Progenitor cell of endocrine pancreas (in vitro differentiated cells): ENCODE measurements around the gene MKNK2. TPM values are rescaled to one million over a fixed set of nuclear protein-coding genes. Genes with fewer than 3 reads are reported as not detected.
"Not testable (repeated sequence)": the region's sequence is repeated elsewhere in the genome, so short reads cannot be mapped to it uniquely, and the experiment has no call there.

ENCODE experiments used
- DNase-seq: peaks from one replicate; pipeline ENCODE4 v3.0.0; 2021; ENCODE audit warnings: low spot score; ENCODE audit not compliant: unreplicated experiment
- H3K27ac Mint-ChIP-seq: 2 replicates; pipeline ENCODE4 v1.8.0; 2021; ENCODE audit warnings: mild to moderate bottlenecking, moderate library complexity, mixed read lengths
- H3K27me3 Mint-ChIP-seq: 2 replicates; pipeline ENCODE4 v1.8.0; 2021; ENCODE audit warnings: mixed read lengths
- H3K36me3 Mint-ChIP-seq: 2 replicates; pipeline ENCODE4 v1.8.0; 2022; ENCODE audit warnings: mixed read lengths; ENCODE audit not compliant: insufficient read depth
- H3K4me1 Mint-ChIP-seq: 2 replicates; pipeline ENCODE4 v1.8.0; 2021; ENCODE audit warnings: low read depth, mixed read lengths
- H3K4me3 Mint-ChIP-seq: 2 replicates; pipeline ENCODE4 v1.8.0; 2021; ENCODE audit warnings: low read depth, mild to moderate bottlenecking, moderate library complexity, mixed read lengths
- H3K9me3 Mint-ChIP-seq: 2 replicates; pipeline ENCODE4 v1.8.0; 2021; ENCODE audit warnings: low read depth, mixed read lengths
- total RNA-seq: library from RNA; stranded (reverse); gene quantifications from 2 replicates; pipeline ENCODE4 v1.2.1, GENCODE V29; 2021
- TF ChIP-seq, protein P1 (sequence below): fragments of 200-600 bp; sonication (generic); IDR thresholded peaks from one replicate; pipeline ENCODE4 v1.5.0; 2021; ENCODE audit warnings: antibody characterized with exemption, mild to moderate bottlenecking; ENCODE audit not compliant: unreplicated experiment

The MKNK2 gene
- total RNA-seq, 1 donor from 2014 or later, result 163 TPM

DNA sequence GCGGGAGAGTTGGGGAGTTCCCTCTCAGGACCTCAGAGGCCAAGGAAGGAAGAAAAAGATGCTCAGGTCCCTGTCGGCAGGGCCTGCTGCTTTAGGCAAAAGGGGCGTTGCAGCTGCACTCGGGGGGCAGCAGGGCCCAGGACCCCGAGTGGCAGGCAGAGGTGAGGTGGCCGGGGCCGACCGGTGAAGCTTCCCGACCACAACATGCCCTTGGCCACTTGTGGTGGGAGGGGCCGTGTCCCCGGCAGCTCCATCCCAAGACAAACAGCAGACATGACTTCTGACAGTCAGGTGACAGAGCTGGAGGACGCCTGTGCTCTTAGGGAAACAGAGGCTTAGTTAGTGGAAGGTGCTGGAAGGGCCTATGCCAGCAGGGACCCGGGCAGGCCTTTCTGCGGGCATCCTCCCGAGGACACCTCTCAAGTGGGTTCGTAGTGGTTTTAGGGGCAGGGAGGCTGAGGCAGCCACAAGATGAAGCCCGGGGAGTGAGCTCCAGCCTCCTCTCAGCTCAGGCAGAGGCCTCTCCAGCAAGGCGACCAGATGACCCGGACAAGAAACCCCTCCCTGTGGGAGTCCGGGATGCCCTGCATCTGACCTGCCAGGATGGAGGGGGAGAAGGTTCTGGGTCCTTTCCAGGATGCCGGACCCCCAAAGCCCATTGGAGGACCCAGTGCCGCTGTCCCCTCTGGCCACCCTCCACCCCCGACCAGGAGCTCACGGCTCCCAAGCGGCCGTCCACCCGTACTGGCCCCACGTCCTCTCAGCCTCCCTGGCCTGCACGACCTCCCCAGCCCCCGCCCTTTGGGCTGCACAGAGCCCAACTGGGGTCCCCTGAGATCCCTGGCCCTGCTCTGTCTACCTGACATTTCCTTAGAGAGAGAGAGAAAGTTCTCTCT, 59.8 kb downstream of the MKNK2 start:
- peaks cover 19% of the 10 kb centered on the region for H3K36me3 Mint-ChIP-seq
- TF ChIP-seq, protein P1, sequence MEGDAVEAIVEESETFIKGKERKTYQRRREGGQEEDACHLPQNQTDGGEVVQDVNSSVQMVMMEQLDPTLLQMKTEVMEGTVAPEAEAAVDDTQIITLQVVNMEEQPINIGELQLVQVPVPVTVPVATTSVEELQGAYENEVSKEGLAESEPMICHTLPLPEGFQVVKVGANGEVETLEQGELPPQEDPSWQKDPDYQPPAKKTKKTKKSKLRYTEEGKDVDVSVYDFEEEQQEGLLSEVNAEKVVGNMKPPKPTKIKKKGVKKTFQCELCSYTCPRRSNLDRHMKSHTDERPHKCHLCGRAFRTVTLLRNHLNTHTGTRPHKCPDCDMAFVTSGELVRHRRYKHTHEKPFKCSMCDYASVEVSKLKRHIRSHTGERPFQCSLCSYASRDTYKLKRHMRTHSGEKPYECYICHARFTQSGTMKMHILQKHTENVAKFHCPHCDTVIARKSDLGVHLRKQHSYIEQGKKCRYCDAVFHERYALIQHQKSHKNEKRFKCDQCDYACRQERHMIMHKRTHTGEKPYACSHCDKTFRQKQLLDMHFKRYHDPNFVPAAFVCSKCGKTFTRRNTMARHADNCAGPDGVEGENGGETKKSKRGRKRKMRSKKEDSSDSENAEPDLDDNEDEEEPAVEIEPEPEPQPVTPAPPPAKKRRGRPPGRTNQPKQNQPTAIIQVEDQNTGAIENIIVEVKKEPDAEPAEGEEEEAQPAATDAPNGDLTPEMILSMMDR, result no peak
- DNase-seq, result no peak
- H3K4me1 Mint-ChIP-seq, result no peaks in the 10 kb centered on the region
- H3K9me3 Mint-ChIP-seq, result no peaks in the 10 kb centered on the region
- H3K27ac Mint-ChIP-seq, result no peak overlapping the region
- H3K27me3 Mint-ChIP-seq, result no peaks in the 10 kb centered on the region
- no peak overlapping the region for H3K4me3 Mint-ChIP-seq

GRCh38 chr19:1990230-1991017, 60.6 kb downstream of the MKNK2 start:
- Mint-ChIP-seq H3K27me3 (no peaks in the 10 kb centered on the region), H3K9me3 (no peaks in the 10 kb centered on the region), H3K4me3 (no peak overlapping the region), H3K27ac (no peak overlapping the region), H3K4me1 (no peaks in the 10 kb centered on the region), H3K36me3 (peaks cover 15% of the 10 kb centered on the region)
- TF ChIP-seq, protein P1, result no peak
- DNase-seq, result no peak

DNA sequence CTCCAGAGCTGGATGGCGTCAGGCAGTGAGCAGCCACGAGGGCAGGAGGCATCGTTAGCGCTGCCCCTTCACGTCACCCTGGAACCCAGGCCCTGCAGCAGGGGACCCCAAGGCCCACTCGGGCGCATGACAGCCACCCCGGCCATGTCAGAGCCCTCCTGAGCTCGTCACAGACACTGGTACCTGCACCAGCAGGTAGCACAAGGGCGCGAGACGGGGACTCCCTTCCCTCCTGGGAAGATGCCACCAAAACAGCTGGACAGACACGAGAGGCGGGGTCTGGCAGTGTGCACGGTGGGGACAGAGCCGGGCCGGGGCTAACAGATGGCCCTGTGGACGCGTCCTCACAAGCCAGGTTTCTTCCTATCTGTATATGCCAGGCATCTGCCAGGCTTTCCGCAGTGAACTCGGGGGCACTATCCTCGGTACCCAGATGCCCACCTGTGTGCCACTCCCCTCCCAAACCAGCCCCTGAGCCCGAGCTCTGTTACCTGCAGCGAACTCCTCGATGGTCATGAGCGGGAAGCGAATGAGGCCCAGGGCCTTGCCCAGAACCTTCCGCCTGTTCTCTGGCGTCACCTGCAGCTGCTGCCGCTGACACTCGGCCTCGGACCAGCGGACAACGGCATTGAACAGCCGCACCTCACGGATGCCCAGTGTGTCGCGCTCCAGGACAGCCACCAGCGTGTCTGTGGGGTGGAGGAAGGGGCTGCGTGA, 61.4 kb downstream of the MKNK2 start:
- no peaks in the 10 kb centered on the region for H3K4me1 Mint-ChIP-seq
- H3K36me3 Mint-ChIP-seq, result peaks cover 16% of the 10 kb centered on the region
- no peak overlapping the region for H3K27ac Mint-ChIP-seq
- no peak for DNase-seq
- H3K4me3 Mint-ChIP-seq, result no peak overlapping the region
- H3K9me3 Mint-ChIP-seq, result no peaks in the 10 kb centered on the region
- TF ChIP-seq, protein P1, result no peak
- no peaks in the 10 kb centered on the region for H3K27me3 Mint-ChIP-seq

GRCh38 chr19:1988464-1988863, 62.6 kb downstream of the MKNK2 start:
- not testable (repeated sequence) for H3K4me3 Mint-ChIP-seq

More at GRCh38 chr19:1988464-1988863, 62.6 kb downstream of the MKNK2 start:
- H3K36me3 Mint-ChIP-seq, result peaks cover 13% of the 10 kb centered on the region
- not testable (repeated sequence) for H3K27me3 Mint-ChIP-seq, DNase-seq, H3K4me1 Mint-ChIP-seq, H3K9me3 Mint-ChIP-seq
- H3K27ac Mint-ChIP-seq, result peak overlapping the region; percentile 69

Other genes with a start within 250 kb of the MKNK2 start
- gene ATP8B3, start 239.0 kb downstream of the MKNK2 start, total RNA-seq, result 3.7 and 4.1 TPM in 2 replicates
- 42.8 and 44.6 TPM in 2 replicates for gene REXO1, start 202.8 kb downstream of the MKNK2 start, total RNA-seq
- gene KLF16, start 187.7 kb downstream of the MKNK2 start, total RNA-seq, result 13.2 and 13.5 TPM in 2 replicates
- gene ABHD17A, start 165.7 kb downstream of the MKNK2 start, total RNA-seq, result 46.5 and 48.8 TPM in 2 replicates
- 14.1 and 16.2 TPM in 2 replicates for gene ADAT3, start 145.8 kb downstream of the MKNK2 start, total RNA-seq
- gene SCAMP4, start 145.8 kb downstream of the MKNK2 start, total RNA-seq, result 101 and 102 TPM in 2 replicates
- 96.8 and 103 TPM in 2 replicates for gene CSNK1G2, start 110.1 kb downstream of the MKNK2 start, total RNA-seq
- gene BTBD2, start 35.5 kb downstream of the MKNK2 start, total RNA-seq, result 115 and 125 TPM in 2 replicates
- 33.2 and 38.5 TPM in 2 replicates for gene MOB3A, start 45.1 kb upstream of the MKNK2 start, total RNA-seq
- 15.9 and 16.5 TPM in 2 replicates for gene IZUMO4, start 45.7 kb upstream of the MKNK2 start, total RNA-seq
- 123 and 131 TPM in 2 replicates for gene AP3D1, start 100.3 kb upstream of the MKNK2 start, total RNA-seq
- gene DOT1L, start 112.7 kb upstream of the MKNK2 start, total RNA-seq, result 102 and 106 TPM in 2 replicates
- gene PLEKHJ1, start 185.1 kb upstream of the MKNK2 start, total RNA-seq, result 116 and 119 TPM in 2 replicates
- 152 and 156 TPM in 2 replicates for gene SF3A2, start 185.6 kb upstream of the MKNK2 start, total RNA-seq
- 58.4 and 71.3 TPM in 2 replicates for gene AMH, start 198.1 kb upstream of the MKNK2 start, total RNA-seq
- gene JSRP1, start 205.2 kb upstream of the MKNK2 start, total RNA-seq, result 1.00 and 1.6 TPM in 2 replicates
- not detected in 2 replicates for gene PEAK3, start 230.9 kb upstream of the MKNK2 start, total RNA-seq